HG03196 (cell line): Measurements from ENCODE around the gene ART1.
"Not testable (repeated sequence)": the region's sequence is repeated elsewhere in the genome, so short reads cannot be mapped to it uniquely, and the experiment has no call there.

Experiments used
- ATAC-seq: cut with Tn5 transposase; IDR thresholded peaks from one replicate; pipeline ENCODE4 v1.9.1; 2021; ENCODE audit not compliant: unreplicated experiment

The ART1 gene

DNA sequence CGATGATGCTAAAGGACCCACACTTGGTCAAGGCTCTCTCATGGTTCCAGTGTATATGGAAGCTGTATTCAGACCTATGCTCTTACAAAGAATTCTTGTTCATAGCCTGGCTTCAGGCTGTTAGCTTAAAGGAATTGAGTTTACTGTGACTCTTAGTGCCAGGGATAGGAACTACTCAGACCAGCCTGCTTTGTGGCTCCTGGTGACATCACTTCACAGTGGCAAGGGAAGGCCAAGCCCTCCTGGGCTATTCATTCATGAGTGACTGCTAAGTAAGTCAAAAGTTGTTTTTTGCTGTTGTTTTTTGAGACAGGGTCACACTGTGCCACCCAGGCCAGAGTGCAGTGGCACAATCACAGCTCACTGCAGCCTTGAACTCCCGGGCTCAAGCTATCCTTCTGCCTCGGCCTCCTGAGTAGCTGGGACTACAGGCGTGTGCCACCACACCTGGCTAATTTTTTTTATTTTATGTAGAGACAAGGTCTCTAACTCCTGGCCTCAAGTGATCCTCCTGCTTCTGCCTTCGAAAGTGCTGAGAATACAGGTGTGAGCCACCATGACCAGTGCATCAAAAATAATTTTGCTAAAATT is 12.8 kb upstream of the ART1 start:
- no peak for ATAC-seq

DNA sequence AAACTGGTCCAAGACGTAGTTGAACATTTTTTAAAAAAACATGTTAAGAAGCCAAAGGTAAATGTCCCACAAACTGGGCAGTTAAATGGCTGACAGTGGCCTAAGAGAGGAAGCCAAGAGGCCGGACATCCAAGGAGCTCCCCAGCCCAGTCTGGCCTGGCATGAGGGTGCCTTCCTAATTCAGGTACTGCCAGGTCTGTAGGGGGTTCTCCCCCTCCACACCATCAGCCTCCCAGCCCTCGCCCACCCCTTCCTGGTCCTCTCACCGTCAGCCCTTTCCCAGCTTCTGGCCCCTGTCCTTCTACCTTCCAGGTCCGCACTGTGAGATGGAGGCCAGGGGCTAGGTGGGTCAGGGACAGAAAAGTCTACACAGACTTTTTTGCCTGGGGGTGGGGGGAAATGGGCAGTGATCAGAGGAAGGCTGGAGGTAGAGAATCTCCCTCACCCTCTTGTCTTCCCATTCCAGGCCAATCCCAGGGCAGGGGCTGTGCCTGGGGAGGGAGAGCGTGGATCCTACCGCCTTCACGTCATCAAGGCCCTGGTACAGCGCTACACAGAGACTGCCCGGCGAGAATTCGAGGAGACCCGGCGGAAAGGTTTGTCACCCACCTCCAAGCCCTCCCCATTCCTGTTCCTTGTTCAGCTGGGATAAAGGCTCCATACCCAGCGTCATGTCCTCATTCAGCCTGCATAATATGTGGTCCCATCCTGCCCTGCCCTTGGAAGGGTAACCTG is 9.1 kb upstream of the ART1 start:
- no peak for ATAC-seq

DNA sequence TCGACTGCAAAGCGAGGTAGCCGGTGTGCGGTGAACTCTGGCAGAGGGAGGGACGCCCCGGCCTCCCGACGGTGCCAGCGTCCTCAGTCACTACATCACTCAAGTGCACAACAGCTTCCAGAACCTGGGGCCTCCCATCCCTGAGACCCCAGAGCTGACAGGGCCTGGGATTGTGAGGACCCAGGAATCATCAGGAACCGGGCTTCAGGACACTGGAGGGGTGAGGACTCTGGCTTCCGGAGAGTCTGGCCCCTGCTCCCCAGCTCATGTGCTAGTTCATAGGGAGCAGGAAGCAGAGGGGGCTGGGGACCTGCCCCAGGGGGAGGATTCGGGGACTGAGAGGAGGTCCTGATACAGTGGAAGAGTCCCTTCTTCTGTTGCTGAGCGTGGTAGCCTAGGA is 7.7 kb upstream of the ART1 start:
- no peak for ATAC-seq

DNA sequence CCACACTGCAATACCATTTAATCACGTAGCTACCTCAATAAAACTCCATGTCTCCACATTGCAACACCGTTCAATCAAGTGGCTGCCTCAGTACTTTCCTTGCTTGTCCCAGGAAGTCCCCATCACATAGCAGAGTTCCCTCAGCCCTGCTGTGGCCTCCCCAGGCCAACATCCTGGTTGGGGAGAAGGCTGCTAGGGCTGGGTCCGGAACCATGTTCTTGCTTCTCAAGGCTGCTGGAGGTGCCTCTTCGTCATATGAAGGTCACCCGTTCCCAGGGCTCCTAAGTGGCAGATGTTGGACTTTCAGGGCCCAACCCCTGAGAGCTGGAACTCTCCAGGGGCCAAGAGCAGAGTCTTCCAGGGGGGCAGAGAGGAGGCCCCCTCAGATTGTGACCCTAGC is 6.4 kb upstream of the ART1 start:
- ATAC-seq: no peak

DNA sequence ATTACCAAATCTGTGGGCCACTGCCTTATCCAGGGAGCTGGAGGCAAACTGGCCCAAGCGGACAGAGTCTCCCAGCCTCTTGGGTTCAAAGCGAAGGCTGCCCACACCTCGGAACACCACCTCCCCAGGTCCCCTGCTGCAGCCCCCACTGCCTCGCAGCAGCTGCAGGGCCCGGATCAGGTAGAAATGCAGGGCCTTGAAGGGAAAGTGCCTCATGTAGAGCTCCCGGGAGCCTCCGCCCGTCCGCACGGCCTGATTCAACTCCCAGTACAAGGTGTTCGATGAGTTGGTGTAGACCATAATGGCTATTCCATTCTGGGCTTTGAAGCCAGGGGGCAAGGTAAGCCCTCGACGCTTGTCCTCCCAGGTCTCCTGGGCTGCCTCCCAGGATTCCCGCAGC is 5.1 kb upstream of the ART1 start:
- no peak for ATAC-seq

DNA sequence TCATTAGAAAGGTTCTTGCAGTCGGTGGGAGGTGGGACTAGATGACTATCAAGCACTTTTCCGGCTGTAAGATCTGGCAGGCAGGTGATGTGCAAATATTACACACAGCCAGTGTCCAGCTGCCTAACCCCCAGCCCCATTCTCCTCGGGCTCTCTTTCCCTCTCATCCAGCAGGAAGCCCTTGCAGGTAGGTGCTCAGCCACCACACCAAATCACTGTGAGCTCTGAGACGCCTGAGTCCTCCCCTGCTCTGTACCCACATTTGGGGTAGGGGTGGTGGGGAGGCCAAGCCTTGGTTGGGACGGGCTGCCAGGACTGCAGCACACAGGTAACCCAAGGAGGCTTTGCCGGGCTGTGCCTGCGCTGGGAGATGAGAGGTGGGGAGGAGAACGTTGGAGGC is 3.7 kb upstream of the ART1 start:
- ATAC-seq: no peak

DNA sequence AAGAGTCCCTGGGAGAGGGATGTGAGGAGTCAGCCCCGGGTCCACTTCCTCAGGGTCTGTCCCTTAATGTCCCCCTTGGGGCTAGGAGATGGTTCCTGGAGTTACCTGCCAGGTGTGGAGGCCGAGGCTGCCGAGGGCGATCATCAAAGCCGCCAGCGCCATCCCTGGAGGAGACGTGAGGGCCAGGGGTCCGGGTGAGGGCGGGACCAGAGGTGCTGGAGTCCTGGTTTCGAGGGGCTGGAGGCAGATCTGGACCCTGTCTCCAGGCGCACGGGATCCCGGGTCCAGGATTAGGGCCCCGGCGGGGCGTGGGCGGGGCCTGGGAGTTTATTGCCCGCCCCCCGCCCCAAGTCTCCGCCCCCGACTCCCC is 3.2 kb upstream of the ART1 start, which contains the start of gene ART5:
Gene ART5 (minus strand): TSS at position 292 of the 370 bp plus-strand sequence. CDS start 130 bp downstream, at position 162.
- no peak for ATAC-seq

DNA sequence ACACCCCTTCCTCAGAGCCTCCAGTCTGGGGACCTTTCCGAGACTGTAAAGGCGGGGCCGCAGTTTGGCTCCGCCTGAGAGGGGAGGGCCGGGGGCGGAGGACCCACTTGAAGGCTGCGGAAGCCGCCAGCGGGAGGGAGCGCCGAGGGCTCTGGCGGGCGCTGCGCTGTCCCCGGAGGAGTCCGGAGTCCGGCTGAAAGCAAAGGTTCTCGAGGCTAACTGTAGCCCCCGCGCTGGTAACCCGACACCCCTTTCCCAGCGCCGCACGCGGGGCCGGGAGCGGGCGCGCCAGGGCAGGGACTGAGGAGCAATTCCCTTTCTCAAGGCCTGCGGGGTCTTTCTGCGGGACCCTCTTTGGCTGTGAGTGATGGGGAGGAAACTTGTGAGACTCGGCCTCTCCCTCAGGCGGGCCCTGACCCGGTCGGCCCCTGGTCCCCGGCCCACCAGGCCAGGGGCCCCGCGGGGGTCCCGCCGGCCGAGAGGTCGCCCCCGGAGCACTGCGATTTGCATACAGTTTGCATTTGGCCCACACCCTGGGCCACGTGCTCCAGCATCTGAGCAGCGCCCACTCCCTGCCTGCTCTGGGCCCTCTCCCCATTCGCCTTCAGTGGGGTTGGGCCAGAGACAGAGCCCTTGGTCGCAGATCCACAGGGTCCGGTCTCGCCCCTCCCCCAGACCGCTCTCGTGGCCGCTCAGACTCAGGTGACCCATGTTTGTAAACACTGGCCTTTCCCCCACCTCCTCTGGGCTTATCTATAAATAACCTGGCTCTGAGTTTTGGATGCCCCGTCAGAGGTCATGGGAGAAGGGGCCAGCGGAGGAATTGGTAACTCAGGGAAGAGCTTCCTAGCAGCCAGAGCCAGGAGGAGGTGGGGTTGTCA is 2.6 kb upstream of the ART1 start:
- no peak for ATAC-seq

DNA sequence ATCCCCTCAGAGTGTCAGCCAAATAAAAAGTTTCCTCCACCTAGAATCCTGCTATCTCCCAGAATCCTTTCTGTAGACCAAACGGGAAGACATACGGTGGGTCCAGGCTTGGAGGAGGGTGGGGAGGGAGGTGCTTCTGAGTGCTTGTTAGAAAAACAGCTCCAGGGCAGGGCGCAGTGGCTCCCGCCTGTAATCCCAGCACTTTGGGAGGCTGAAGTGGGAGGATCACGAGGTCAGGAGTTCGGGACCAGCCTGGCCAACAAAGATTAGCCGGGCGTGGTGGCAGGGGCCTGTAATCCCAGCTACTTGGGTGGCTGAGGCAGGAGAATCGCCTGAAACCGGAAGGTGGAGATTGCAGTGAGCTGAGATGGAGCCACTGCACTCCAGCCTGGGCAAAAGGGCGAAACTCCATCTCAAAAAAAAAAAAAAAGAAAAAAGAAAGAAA is 1.8 kb upstream of the ART1 start:
- not testable (repeated sequence) for ATAC-seq

DNA sequence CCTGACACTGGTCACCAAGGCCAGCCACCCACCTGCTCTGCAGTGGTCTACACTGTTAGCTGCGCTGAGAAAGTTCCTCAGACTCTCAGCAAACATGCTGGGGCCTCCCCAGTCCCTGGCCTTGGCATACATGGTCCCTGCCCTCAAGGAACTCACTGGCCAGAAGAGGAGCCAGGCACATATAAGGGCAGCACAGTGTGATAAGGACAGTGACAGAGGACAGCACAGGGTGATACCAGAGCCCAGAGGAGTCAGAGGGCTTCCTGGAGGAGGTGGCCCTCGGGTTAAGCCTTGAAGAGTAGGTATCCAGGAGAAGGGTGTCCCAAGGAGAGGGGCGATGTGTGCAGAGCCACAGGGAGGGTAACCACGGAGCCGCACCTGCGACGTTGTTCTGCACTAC is 624 bp downstream of the ART1 start:
- ATAC-seq: no peak

DNA sequence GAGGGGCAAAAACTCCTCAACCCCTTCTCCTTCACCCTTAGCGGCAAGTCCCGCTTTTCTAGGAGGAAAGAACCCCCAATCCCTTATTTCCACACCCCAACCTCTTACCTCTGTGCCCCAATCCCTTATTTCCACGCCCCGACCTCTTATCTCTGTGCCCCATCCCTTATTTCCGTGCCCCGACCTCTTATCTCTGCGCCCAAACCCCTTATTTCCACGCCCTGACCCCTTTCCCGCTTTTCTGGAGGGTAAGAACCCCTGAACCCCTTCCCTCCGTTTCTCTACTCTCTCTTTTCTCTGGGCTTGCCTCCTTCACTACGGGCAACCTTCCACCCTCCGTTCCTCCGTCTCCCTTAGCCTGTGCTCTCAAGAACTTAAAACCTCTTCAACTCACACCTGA is 3.9 kb downstream of the ART1 start:
- ATAC-seq: not testable (repeated sequence)

DNA sequence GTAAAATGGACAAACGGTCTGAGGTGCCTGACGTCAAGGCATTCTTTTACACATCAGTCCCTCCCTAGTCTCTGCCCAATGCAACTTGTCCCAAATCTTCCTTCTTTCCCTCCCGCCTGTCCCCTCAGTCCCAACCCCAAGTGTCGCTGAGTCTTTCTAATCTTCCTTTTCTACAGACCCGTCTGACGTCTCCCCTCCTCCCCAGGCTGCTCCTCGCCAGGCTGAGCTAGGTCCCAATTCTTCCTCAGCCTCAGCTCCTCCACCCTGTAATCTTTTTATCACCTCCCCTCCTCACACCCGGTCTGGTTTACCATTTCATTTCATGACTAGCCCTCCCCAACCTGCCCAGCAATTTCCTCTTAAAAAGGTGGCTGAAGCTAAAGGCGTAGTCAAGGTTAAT is 4.4 kb downstream of the ART1 start:
- ATAC-seq: not testable (repeated sequence)

DNA sequence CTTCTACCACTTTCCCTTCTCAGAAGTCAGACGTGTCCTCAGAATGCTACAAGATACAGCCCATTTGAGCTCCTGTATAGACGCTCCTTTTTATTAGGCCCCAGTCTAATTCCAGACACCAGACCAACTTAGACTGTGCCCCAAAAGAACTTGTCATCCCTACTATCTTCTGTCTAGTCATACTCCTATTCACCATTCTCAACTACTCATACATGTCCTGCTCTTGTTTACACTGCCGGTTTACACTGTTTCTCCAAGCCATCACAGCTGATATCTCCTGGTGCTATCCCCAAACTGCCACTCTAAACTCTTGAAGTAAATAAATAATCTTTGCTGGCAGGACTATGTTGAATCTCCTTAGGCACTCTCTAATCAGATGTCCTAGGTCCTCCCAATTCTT is 7.6 kb downstream of the ART1 start:
- ATAC-seq: not testable (repeated sequence)

DNA sequence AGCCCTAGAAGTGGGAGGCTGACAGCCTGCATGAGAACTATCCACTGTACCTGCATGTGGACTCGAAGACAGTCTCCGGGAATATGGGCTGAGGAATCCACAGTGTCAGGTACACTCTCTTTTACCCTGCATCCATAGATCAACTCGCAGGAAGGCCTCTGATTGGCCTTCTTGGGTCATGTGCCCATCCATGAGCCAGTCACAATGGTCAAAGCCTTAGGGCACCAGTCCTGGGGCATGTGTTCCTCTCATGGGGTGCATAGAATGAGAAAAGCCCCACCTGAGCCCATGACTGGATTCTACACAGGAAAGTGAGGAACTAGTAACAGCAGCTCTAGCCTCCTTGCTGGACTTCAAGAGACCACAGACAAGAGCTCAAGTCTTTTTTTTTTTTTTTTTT is 10.6 kb downstream of the ART1 start:
- ATAC-seq: no peak

DNA sequence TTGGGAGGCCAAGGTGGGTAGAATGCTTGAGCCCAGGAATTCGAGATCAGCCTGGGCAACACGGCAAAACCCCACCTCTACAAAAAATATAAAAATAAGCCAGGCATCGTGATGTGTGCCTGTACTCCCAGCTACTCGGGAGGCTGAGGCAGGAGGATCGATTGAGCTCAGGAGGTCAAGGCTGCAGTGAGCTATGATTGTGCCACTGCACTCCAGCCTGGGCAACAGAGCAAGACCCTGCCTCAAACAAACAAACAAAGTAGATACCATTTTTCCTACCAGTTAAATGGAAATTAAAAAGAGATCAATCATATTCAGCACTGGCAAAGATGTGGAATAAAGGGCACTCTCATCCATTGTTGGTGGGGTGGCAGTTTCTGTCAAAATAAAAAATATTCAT is 12.4 kb downstream of the ART1 start:
- not testable (repeated sequence) for ATAC-seq

DNA sequence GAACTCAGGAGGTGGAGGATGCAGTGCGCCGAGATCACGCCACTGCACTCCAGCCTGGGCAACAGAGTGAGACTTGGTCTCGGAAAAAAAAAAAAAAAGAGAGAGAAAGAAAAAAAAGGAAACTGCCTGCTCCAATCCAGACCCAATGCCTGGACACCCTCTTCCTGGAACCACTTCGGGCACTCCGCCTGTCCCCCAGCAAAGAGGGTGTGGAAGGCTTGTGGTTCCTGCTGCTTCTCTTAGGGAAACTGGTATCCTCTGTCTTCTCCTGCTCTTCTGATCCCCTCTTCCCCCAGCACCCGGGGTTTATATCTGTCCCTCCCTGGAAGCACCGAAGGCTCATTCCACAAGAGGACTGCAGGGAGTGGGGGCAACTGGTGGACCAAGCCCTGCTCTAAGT is 13.3 kb downstream of the ART1 start:
- ATAC-seq: no peak

DNA sequence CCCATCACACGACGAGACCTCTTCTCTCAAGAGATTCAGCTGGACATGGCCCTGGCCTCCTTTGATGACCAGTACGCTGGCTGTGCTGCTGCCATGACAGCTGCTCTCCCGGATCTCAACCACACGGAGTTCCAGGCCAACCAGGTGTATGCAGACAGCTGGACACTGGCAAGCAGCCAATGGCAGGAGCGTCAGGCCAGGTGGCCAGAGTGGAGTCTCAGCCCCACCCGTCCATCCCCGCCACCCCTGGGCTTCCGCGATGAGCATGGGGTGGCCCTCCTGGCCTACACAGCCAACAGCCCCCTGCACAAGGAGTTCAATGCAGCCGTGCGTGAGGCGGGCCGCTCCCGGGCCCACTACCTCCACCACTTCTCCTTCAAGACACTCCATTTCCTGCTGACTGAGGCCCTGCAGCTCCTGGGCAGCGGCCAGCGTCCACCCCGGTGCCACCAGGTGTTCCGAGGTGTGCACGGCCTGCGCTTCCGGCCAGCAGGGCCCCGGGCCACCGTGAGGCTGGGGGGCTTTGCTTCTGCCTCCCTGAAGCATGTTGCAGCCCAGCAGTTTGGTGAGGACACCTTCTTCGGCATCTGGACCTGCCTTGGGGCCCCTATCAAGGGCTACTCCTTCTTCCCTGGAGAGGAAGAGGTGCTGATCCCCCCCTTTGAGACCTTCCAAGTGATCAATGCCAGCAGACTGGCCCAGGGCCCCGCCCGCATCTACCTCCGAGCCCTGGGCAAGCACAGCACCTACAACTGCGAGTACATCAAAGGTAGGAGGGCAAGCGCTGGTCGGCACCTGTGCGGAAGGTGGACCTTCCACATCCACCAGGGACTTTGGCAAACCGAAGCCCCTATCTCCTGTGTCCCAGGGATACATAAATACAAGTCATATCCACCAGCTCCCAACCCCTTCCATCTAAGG is 14.9 kb downstream of the ART1 start:
- ATAC-seq: no peak

DNA sequence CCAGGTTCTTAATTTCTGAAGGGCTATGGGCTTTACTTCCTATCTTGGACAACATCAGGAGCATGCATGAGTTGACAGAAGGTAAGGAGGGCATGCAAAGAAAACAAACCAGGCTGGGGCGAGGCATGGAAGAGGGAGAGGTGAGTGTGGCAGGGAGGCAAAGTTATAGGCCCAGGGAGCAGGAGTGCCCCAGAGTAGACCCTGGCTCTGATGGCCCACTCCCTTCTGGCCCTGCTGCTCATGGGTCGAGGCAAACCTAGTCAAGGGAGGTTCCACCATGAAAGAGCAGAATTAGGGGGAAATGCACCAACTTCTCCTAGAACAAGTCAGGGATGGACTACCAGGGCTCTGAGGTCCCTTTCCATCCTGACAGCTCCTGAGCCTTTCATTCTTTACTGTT is 16.0 kb downstream of the ART1 start:
- ATAC-seq: no peak

DNA sequence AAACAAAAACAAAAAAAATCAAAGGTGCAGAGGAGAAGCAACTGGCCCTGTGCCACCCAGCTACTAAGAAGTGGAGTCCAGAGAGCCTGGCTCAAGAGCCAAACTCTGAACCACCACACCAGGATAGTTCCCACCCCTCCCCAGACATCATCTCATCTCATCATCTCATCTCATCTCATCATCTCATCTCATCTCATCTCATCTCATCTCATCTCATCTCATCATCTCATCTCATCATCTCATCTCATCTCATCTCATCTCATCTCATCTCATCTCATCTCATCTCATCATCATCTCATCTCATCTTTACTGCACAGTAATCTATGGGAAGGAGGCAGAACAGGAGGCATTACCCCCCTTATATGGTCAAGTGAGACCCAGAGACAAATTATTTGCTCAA is 17.9 kb downstream of the ART1 start:
- ATAC-seq: no peak

DNA sequence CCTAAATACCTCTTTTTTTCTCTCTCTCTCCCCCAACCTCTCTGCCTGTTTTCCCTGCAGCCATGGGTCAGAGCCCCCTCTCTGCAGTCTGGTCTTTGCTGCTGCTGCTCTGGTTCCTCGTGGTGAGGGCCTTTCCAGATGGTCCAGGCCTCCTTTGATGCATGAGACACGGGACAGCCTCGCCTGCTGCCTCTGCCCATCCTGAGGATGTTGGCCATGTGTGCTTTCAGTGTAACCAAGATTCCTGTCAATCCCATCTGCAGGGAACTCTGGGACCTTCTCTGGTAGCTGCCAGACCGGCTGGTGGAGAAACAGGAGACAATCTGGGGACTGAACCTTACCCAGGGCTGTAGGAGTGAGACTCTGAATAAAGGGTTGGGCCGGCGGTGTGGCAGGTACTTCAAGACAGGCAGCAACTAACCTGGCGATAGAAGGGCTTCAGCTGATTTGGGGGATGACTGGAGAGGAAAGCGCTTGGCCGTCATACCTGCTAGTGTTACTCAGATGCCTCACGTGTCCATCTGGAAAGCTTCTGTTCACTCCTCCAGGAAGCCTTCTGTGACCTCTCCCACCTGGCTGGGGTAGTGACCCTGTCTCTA is 19.2 kb downstream of the ART1 start:
- no peak for ATAC-seq
